H1 (cell line): ENCODE measurements around the gene AHI1. TPM values are rescaled to one million over a fixed set of nuclear protein-coding genes. Genes with fewer than 3 reads are reported as not detected.

ENCODE experiments used
- BACH1 ChIP-seq: IDR thresholded peaks from 2 replicates; pipeline ENCODE4 v1.6.1; 2012; ENCODE audit warnings: low read length, improper control_type of control experiment
- BCL11A ChIP-seq, 2 experiments: IDR thresholded peaks; one replicate each; pipeline ENCODE4 v1.6.1; 2011; ENCODE audit warnings: low read depth in 2 of 2, low read length in 2 of 2, mild to moderate bottlenecking in 2 of 2
- CEBPB ChIP-seq: IDR thresholded peaks from 2 replicates; pipeline ENCODE4 v1.6.1; 2012; ENCODE audit warnings: low read depth, low read length
- CHD2 ChIP-seq: IDR thresholded peaks from 2 replicates; pipeline ENCODE4 v1.6.1; 2012; ENCODE audit warnings: low read length, improper control_type of control experiment
- CHD7 ChIP-seq: fragments of 300-600 bp; sonication (generic); IDR thresholded peaks from 2 replicates; pipeline ENCODE4 v1.7.1; 2012; ENCODE audit warnings: low read length, moderate library complexity, mild to moderate bottlenecking, inconsistent platforms; ENCODE audit not compliant: insufficient replicate concordance
- GTF2F1 ChIP-seq: IDR thresholded peaks from 2 replicates; pipeline ENCODE4 v1.6.1; 2012; ENCODE audit warnings: low read depth, low read length, improper control_type of control experiment, borderline replicate concordance
- MAX ChIP-seq: IDR thresholded peaks from 2 replicates; pipeline ENCODE4 v1.6.1; 2012; ENCODE audit warnings: inconsistent platforms
- RAD21 ChIP-seq, 2 experiments: IDR thresholded peaks in 1 of 2; conservative IDR thresholded peaks in 1 of 2; 2 replicates each; pipeline ENCODE4 v1.6.1; 2011; ENCODE audit warnings: low read depth in 2 of 2, low read length in 2 of 2, improper control_type of control experiment in 1 of 2, inconsistent platforms in 1 of 2, mild to moderate bottlenecking in 1 of 2, moderate library complexity in 1 of 2
- TAF7 ChIP-seq: optimal IDR thresholded peaks from 2 replicates; pipeline ENCODE3; 2011; ENCODE audit warnings: low read depth, mild to moderate bottlenecking, inconsistent platforms, low read length, moderate library complexity, borderline replicate concordance
- USF2 ChIP-seq: IDR thresholded peaks from 2 replicates; pipeline ENCODE4 v1.6.1; 2011; ENCODE audit warnings: low read length, improper control_type of control experiment
- polyA plus RNA-seq, 7 experiments: library from polyadenylated mRNA; depleted of rRNA in 3 of 7; stranded (reverse) in 5 of 7; unstranded in 2 of 7; fragments of >200 nt in 5 of 7; fragments of 200-250 nt in 2 of 7; gene quantifications; 1 replicate in 5 of 7; 2 replicates in 1 of 7; 4 replicates in 1 of 7; pipeline versions ENCODE4 v1.2.1 to v1.2.3, GENCODE V29; 2011 to 2013; ENCODE audit warnings: missing spikeins in 2 of 7, mixed read lengths in 2 of 7
- total RNA-seq: library from RNA; stranded (reverse); fragmentation: NEBNext Ultra II Directional; extraction: Animal tissue kit (Norgen Biotek cat#: 25700); gene quantifications from 2 replicates; pipeline ENCODE4 v1.2.1, GENCODE V29; 2021

The AHI1 gene
- total and polyA plus RNA-seq, 2 of the 8 experiments (the other 6 are each of a cell fraction or from before 2014, with no cell fraction given), result 4.2 to 19.6 TPM

- TF ChIP-seq CHD7, result no peak
- TF ChIP-seq GTF2F1, result no peak
- no peak for TF ChIP-seq CEBPB
- no peak for TF ChIP-seq MAX
- TF ChIP-seq TAF7, result no peak
- no peak for TF ChIP-seq USF2
- TF ChIP-seq CHD2, result no peak
- no peak for TF ChIP-seq RAD21 (IDR thresholded peaks at IDR 0.05 in 1 of 2, conservative IDR thresholded peaks at IDR 0.05 in 1 of 2; ENCODE audit: low read depth in 2 of 2, low read length in 2 of 2)
- no peak for TF ChIP-seq BCL11A (IDR thresholded peaks at IDR 0.05; ENCODE audit: low read depth in 2 of 2, low read length in 2 of 2)
- TF ChIP-seq BACH1, result no peak
Measured at GRCh38 chr6:135464634-135465033, 32.9 kb downstream of the AHI1 start (continued).
